Measurements from ENCODE around the gene KREMEN1. TPM values are rescaled to one million over a fixed set of nuclear protein-coding genes. Genes with fewer than 3 reads are reported as not detected.

The KREMEN1 gene
- total and polyA plus RNA-seq, 10 of the 15 experiments (the other 5 are each of a cell fraction or from before 2014, with no cell fraction given), result 0.10 to 2.5 (median 0.20) TPM; not detected in 1

GRCh38 chr22:29030618-29031226 lies 42.1 kb upstream of the KREMEN1 start (continued):
- no peak for TF ChIP-seq REST (IDR thresholded peaks at IDR 0.05; ENCODE audit: low read depth, low read length)

GRCh38 chr22:29031227-29032011 lies 41.4 kb upstream of the KREMEN1 start:
- Histone ChIP-seq H3K4me2 (ENCODE audit: control insufficient read depth, insufficient read depth) (no peak overlapping the region), H3K27ac (ENCODE audit: control insufficient read depth, insufficient read depth) (no peak overlapping the region), H3K36me3 (ENCODE audit: control insufficient read depth in 2 of 2, insufficient read depth in 2 of 2, low read length in 1 of 2) (no peaks in the 10 kb centered on the region; a peak in 1 of 4 replicates), H4K20me1 (ENCODE audit: control insufficient read depth, insufficient read depth) (peaks cover 3% of the 10 kb centered on the region; the same call in 1 of the 2 replicates), H3K4me1 (ENCODE audit: control insufficient read depth, insufficient read depth, low read length) (no peaks in the 10 kb centered on the region), H3K4me3 (no peak overlapping the region), H3K9ac (ENCODE audit: control insufficient read depth, insufficient read depth, low read length) (no peak overlapping the region), H3K9me3 (replicated peaks; ENCODE audit: control insufficient read depth, insufficient read depth, low read length) (no peaks in the 10 kb centered on the region), H3K27me3 (replicated peaks in 1 of 2; ENCODE audit: control insufficient read depth in 2 of 2, insufficient read depth in 2 of 2, low read length in 1 of 2) (0 out of 4 replicates have a peak, but pooled peaks cover 0 to 6% of the 10 kb centered on the region in 2 experiments), H3K79me2 (ENCODE audit: control insufficient read depth, insufficient read depth, low read length) (no peaks in the 10 kb centered on the region), H2AFZ (ENCODE audit: control insufficient read depth, low read depth, low read length) (no peak overlapping the region)
- DNase-seq (ENCODE audit: low read depth, low spot score) (no peak), FAIRE-seq (no peak), ATAC-seq (peak; percentile 69)
- intact Hi-C loops (cut with micrococcal nuclease; ENCODE audit: unreplicated experiment) (loop anchor here (5.0 kb wide), 1 partner anchor 124 kb away; no protein-coding TSS in a partner anchor), in situ Hi-C loops (cut with MboI) (loop anchor here (25.0 kb wide), 1 partner anchor 994 kb away; no protein-coding TSS in a partner anchor)
- ChIA-PET POLR2A (interaction anchor here (0.5 to 1.7 kb wide), 8 partner anchors 11 to 130 kb away, joined by 3 to 5 read pairs (median 3); no protein-coding TSS in a partner anchor), RAD21 (ENCODE audit: unreplicated experiment) (interaction anchor here (0.5 to 4.0 kb wide), 27 partner anchors 9 to 202 kb away, joined by 3 to 21 read pairs (median 4); no protein-coding TSS in a partner anchor), CTCF (interaction anchor here (0.6 to 7.4 kb wide), 15 partner anchors 8 to 431 kb away, joined by 3 to 63 read pairs (median 4); no protein-coding TSS in a partner anchor), SMC1A (ENCODE audit: uncharacterized antibody, unreplicated experiment) (interaction anchor here (0.9 to 4.3 kb wide), 17 partner anchors 9 to 229 kb away, joined by 3 to 43 read pairs (median 4); no protein-coding TSS in a partner anchor)
- 37% methylated on average over 18 of the region's 18 CpGs for WGBS (ENCODE audit: insufficient coverage, insufficient replicate concordance, low lambda C conversion rate, missing lambda C conversion rate)
- BruUV-seq (replicated peaks), result no TSS peak
- no peak for TF ChIP-seq CBX5 (IDR thresholded peaks at IDR 0.05; ENCODE audit: low read depth)
- no peak for TF ChIP-seq ZBTB40 (IDR thresholded peaks at IDR 0.05; ENCODE audit: borderline replicate concordance)
- TF ChIP-seq SP1 (IDR thresholded peaks at IDR 0.05; ENCODE audit: low read depth, low read length), result no peak
- TF ChIP-seq HCFC1 (IDR thresholded peaks at IDR 0.05; ENCODE audit: low read length), result no peak
